NCI-H187 (cell line): ENCODE measurements around the gene CDK5R2.

Source experiments
- DNase-seq, 2 experiments: peaks; one replicate each; lab custom pipeline; 2025; lab: John Stamatoyannopoulos, UW

CDK5R2 gene

GRCh38 chr2:219002395-219003266, 43.2 kb downstream of the CDK5R2 start:
- peak; percentile 32 to 54 for DNase-seq

- DNase-seq: no peak
Observed at GRCh38 chr2:219003267-219003634, 43.8 kb downstream of the CDK5R2 start.

GRCh38 chr2:219003979-219004378, 44.5 kb downstream of the CDK5R2 start:
- DNase-seq: no peak

GRCh38 chr2:219009294-219009693, 49.8 kb downstream of the CDK5R2 start:
- no peak for DNase-seq

- DNase-seq: no peak
Observed at GRCh38 chr2:219010162-219010756, 50.8 kb downstream of the CDK5R2 start.

GRCh38 chr2:219010873-219011272, 51.4 kb downstream of the CDK5R2 start:
- no peak for DNase-seq
